Mesenchymal stem cell (in vitro differentiated cells and primary cell): ENCODE data around the gene UBE2D2. TPM values are rescaled to one million over a fixed set of nuclear protein-coding genes. Genes with fewer than 3 reads are reported as not detected.

Source experiments
- DNase-seq: peaks from one replicate; pipeline ENCODE4 v3.0.0-alpha.2; 2013
- H2AFZ ChIP-seq: one replicate; pipeline ENCODE4 v1.6.1; 2013; ENCODE audit warnings: low read depth, mild to moderate bottlenecking, control low read depth, inconsistent platforms, low read length, moderate library complexity
- H2AK5ac ChIP-seq: 2 replicates; pipeline ENCODE4 v1.6.1; 2013; ENCODE audit warnings: low read length, moderate library complexity, mild to moderate bottlenecking, inconsistent platforms; ENCODE audit not compliant: severe bottlenecking
- H2BK120ac ChIP-seq: one replicate; pipeline ENCODE4 v1.6.1; 2013; ENCODE audit warnings: low read depth, mild to moderate bottlenecking, inconsistent platforms, low read length, moderate library complexity
- H2BK12ac ChIP-seq, 2 experiments: one replicate each; pipeline ENCODE4 v1.6.1; 2013; ENCODE audit warnings: inconsistent platforms in 2 of 2, low read length in 2 of 2, mild to moderate bottlenecking in 2 of 2, moderate library complexity in 2 of 2, control low read depth in 1 of 2
- H2BK15ac ChIP-seq: one replicate; pipeline ENCODE4 v1.6.1; 2013; ENCODE audit warnings: mild to moderate bottlenecking, low read depth, inconsistent platforms; ENCODE audit not compliant: poor library complexity, severe bottlenecking
- H2BK5ac ChIP-seq: 2 replicates; pipeline ENCODE4 v1.6.1; 2013; ENCODE audit warnings: low read depth, mild to moderate bottlenecking, low read length, control low read depth, inconsistent platforms; ENCODE audit not compliant: poor library complexity, severe bottlenecking
- H3K14ac ChIP-seq, 2 experiments: one replicate each; pipeline ENCODE4 v1.6.1; 2013; ENCODE audit warnings: inconsistent platforms in 2 of 2, low read length in 2 of 2, control low read depth in 1 of 2, mild to moderate bottlenecking in 1 of 2, moderate library complexity in 1 of 2
- H3K18ac ChIP-seq, 2 experiments: one replicate each; pipeline ENCODE4 v1.6.1; 2013; ENCODE audit warnings: inconsistent platforms in 2 of 2, low read length in 2 of 2, control low read depth in 1 of 2, low read depth in 1 of 2, mild to moderate bottlenecking in 1 of 2
- H3K23ac ChIP-seq, 2 experiments: one replicate each; pipeline ENCODE4 v1.6.1; 2013; ENCODE audit warnings: inconsistent platforms in 2 of 2, low read length in 2 of 2, mild to moderate bottlenecking in 2 of 2, moderate library complexity in 2 of 2, control low read depth in 1 of 2
- H3K27ac ChIP-seq: 2 replicates; pipeline ENCODE4 v1.5.1; 2013; ENCODE audit warnings: mild to moderate bottlenecking, moderate library complexity, low read length, control low read depth, inconsistent platforms; ENCODE audit not compliant: poor library complexity, severe bottlenecking
- H3K27me3 ChIP-seq, 2 experiments: 2 replicates each; pipeline versions ENCODE4 v1.6.1 to v1.7.0; 2013; ENCODE audit warnings: low read length in 2 of 2, mild to moderate bottlenecking in 2 of 2, moderate library complexity in 2 of 2, control low read depth in 1 of 2, inconsistent platforms in 1 of 2; ENCODE audit not compliant: control insufficient read depth in 1 of 2, insufficient read depth in 1 of 2
- H3K36me3 ChIP-seq, 2 experiments: 2 replicates each; pipeline versions ENCODE4 v1.6.1 to v1.7.0; 2013; ENCODE audit warnings: low read length in 2 of 2, control low read depth in 1 of 2, inconsistent platforms in 1 of 2, low read depth in 1 of 2, mild to moderate bottlenecking in 1 of 2; ENCODE audit not compliant: insufficient read depth in 2 of 2, control insufficient read depth in 1 of 2
- H3K4ac ChIP-seq, 2 experiments: one replicate each; pipeline ENCODE4 v1.6.1; 2013; ENCODE audit warnings: inconsistent platforms in 2 of 2, low read length in 2 of 2, mild to moderate bottlenecking in 2 of 2, moderate library complexity in 2 of 2, control low read depth in 1 of 2, low read depth in 1 of 2
- H3K4me1 ChIP-seq: 2 replicates; pipeline ENCODE4 v1.6.1; 2013; ENCODE audit warnings: low read depth, low read length, control low read depth; ENCODE audit not compliant: control insufficient read depth, insufficient read depth
- H3K4me2 ChIP-seq: 2 replicates; pipeline ENCODE4 v1.6.1; 2013; ENCODE audit warnings: low read length, mild to moderate bottlenecking, inconsistent platforms; ENCODE audit not compliant: poor library complexity, severe bottlenecking
- H3K4me3 ChIP-seq, 2 experiments: 2 replicates each; pipeline versions ENCODE4 v1.5.1 to v1.7.0; 2013; ENCODE audit warnings: low read length in 2 of 2, mild to moderate bottlenecking in 2 of 2, control low read depth in 1 of 2, low read depth in 1 of 2; ENCODE audit not compliant: insufficient read depth in 1 of 2
- H3K79me1 ChIP-seq: replicated peaks from 2 replicates; pipeline ENCODE4 v1.6.1; 2013; ENCODE audit warnings: mild to moderate bottlenecking, control low read depth, low read length, inconsistent platforms; ENCODE audit not compliant: poor library complexity, severe bottlenecking
- H3K9ac ChIP-seq: 2 replicates; pipeline ENCODE4 v1.7.0; 2013; ENCODE audit warnings: mild to moderate bottlenecking, low read length, moderate library complexity
- H3K9me3 ChIP-seq: 2 replicates; pipeline ENCODE4 v1.7.0; 2013; ENCODE audit warnings: mild to moderate bottlenecking, low read length; ENCODE audit not compliant: control insufficient read depth
- H4K8ac ChIP-seq: one replicate; pipeline ENCODE4 v1.6.1; 2013; ENCODE audit warnings: inconsistent platforms, mild to moderate bottlenecking, low read length, moderate library complexity
- H4K91ac ChIP-seq: one replicate; pipeline ENCODE4 v1.6.1; 2013; ENCODE audit warnings: mild to moderate bottlenecking, low read length, inconsistent platforms
- WGBS: methylation state at CpG from one replicate; pipeline ENCODE4 v1.1.7; 2013; ENCODE audit warnings: mixed read lengths; 5-methylcytosine and 5-hydroxymethylcytosine counted together
- small RNA-seq: library from polyadenylated mRNA; stranded (forward); fragments of <200 nt; extraction: miRNeasy Mini kit (QIAGEN cat#:217004); gene quantifications from one replicate; pipeline ENCODE3, GENCODE V24; 2013; ENCODE audit warnings: low read depth

Gene UBE2D2

DNA sequence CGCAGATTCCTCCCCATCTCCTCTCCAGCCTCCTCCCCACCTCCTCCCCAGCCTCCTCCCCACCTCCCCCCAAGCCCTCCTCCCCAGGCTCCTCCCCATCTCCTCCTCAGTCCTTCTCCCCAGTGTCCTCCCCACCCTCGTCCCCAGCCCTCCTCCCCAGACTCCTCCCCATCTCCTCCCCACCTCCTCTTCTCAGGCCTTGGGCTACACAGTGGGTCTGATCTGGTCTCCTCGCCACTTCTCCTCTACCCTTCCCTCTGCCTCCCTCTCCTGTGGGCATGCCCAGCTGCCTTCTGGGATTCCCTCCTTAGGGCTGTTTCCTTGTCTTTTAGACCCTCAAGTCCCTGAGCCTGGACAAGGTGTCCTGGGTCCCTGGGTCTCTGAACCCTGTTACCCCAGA lies 115.3 kb downstream of the UBE2D2 start:
- Histone ChIP-seq H3K27me3 (no peaks in the 10 kb centered on the region), H2AFZ (no peak overlapping the region), H3K9me3 (no peaks in the 10 kb centered on the region), H3K79me1 (peaks cover 3% of the 10 kb centered on the region), H4K8ac (no peak overlapping the region), H4K91ac (peak overlapping the region; percentile 10), H3K4ac (no peak overlapping the region), H3K36me3 (peaks cover 16 to 63% of the 10 kb centered on the region in 2 experiments), H3K23ac (no peak overlapping the region), H2AK5ac (peak overlapping the region; percentile 54), H3K4me3 (no peak overlapping the region), H2BK120ac (no peak overlapping the region), H3K18ac (no peak overlapping the region), H2BK15ac (no peak overlapping the region), H3K4me1 (peaks cover 74% of the 10 kb centered on the region), H2BK5ac (no peak overlapping the region), H3K4me2 (no peak overlapping the region), H3K9ac (no peak overlapping the region), H3K27ac (peak overlapping the region; percentile 30), H2BK12ac (no peak overlapping the region), H3K14ac (no peak overlapping the region)
- 80% methylated on average over 3 of the region's 3 CpGs for WGBS
- no peak for DNase-seq

DNA sequence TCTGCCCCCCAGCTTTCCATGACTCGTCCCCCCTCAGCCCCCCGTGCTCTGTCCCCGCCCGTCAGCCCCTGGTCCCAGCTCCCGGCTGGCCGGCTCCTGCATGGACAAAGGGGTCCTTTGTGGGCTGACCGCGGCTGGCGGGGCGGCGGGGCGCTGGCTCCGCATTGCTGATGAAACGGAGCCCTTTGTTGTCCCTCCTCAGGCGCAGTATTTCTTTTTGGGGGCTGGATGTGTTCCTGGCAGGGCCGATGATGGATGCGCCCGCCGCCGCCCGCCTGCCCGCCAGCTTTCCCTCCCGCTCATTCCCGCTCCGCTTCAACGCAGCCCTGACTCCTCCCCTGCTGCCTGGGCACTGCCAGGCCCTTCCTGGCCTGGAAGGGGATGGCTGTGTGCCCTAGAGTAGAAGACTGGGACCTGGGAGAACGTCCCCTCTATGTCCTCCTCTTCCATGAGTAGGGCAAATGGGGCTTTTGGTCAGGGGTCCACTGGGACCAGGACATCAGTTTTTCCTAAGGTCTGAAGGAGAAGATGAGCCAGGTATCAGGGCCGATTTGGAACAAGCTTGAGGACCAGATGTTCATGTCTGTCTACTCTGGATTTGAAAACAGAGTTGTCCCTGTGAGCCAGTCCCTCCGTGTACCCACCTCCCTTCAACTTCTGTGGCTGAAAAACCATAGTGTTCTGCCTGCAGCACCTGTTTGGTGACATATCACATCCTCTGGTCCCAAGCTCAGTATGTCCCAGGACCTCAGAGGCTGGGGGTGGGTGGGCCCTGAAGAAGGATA lies 116.0 kb downstream of the UBE2D2 start:
- Histone ChIP-seq H3K18ac (no peak overlapping the region), H3K9ac (peak overlapping the region; percentile 19), H3K27me3 (no peaks in the 10 kb centered on the region), H2BK15ac (no peak overlapping the region), H3K36me3 (peaks cover 22 to 70% of the 10 kb centered on the region in 2 experiments), H3K27ac (peak overlapping the region; percentile 22), H2BK12ac (no peak overlapping the region), H3K4me2 (no peak overlapping the region), H3K4ac (no peak overlapping the region), H3K23ac (peak overlapping the region in 1 of 2 experiments; percentile 36), H3K9me3 (no peaks in the 10 kb centered on the region), H2BK120ac (no peak overlapping the region), H3K14ac (peak overlapping the region in 1 of 2 experiments; percentile 46), H4K91ac (no peak overlapping the region), H2AFZ (no peak overlapping the region), H4K8ac (no peak overlapping the region), H3K4me1 (peaks cover 74% of the 10 kb centered on the region), H2AK5ac (no peak overlapping the region), H2BK5ac (no peak overlapping the region), H3K4me3 (no peak overlapping the region), H3K79me1 (peaks cover 3% of the 10 kb centered on the region)
- 93% methylated on average over 29 of the region's 29 CpGs for WGBS
- DNase-seq: no peak

Small RNAs within 50 kb of the gene (small RNA-seq; reads per million reads assigned to genes)
- gene RF00019: not detected
